Right forelimb (tissue), 1 donor: Measurements from ENCODE around the gene AIF1L.
"Not testable (repeated sequence)": the region's sequence is repeated elsewhere in the genome, so short reads cannot be mapped to it uniquely, and the experiment has no call there.

Experiments used
- DNase-seq: peaks from one replicate; pipeline ENCODE4 v3.0.0-alpha.2; 2018

Gene AIF1L

DNA sequence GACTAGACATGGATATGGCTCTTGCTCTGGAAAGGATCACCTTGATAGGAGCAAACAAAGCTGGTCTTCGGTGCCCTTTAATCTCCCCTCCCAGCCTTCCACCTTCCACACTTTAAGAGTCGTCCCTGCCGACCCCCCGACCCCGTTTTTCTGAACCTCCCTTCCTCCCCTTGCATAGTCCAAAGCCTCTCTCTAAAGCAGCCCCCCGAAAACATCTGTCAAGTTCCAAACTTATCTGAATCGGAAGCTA is 28.6 kb downstream of the AIF1L start:
- DNase-seq = no peak

DNA sequence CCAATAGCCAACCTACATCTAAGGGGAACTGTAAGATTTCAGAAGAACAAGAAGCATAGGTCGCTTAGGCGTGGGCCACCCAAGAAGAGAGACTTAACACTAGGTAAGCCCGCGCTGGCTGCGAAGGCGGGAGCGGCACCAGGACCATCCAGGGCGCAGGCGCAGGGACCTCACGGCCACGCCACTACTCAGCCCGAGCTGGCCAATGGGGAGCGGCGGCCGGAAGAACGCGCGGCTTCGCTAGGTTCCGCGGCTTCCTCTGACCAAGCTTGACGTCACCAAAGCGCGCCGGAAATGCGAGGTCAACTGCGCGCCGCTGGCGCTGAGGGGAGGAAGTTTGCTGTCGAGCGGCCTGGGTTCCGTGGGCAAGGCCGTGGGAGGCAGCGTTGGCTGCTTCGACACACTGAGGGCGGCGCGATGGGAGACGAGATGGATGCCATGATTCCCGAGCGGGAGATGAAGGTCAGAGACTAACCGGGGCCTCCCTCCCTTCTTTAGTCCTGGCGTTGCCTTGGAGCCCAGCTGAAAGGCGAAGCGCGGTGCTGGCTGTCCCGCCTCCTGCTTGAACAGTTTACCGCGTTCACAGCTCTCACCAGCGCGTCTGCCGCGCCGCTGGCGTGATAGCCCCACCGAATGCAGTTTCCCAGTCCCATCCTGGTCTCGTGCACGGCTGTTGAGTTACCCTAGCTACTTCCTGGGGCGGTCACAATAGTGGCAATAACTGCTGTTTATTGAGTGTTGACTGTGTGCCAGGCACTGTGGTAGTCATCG is 29.1 kb downstream of the AIF1L start, which contains the start of gene NUP214:
Gene NUP214, plus strand, starts transcription at position 299 of the 771 bp plus-strand sequence. Its CDS starts 119 bp downstream, at position 418.
- peak; percentile 100 for DNase-seq

DNA sequence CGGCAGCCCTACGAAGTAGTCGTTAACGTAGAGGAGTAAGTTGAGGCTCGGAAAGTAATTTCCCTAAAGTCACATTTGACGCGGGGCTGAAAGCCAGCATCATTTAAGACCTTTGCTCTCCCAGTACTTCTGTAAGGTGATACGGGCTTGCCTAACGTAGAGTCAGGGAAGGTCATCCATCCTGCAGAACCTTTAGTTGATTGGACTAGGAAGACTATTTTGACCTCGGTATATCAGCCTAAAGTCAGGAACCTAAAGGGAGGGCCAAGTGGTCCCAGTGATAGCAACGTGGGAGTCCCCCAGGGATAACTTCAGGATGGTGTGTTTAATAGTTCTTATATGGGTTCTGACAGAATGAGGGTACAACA is 29.7 kb downstream of the AIF1L start:
- DNase-seq = no peak

DNA sequence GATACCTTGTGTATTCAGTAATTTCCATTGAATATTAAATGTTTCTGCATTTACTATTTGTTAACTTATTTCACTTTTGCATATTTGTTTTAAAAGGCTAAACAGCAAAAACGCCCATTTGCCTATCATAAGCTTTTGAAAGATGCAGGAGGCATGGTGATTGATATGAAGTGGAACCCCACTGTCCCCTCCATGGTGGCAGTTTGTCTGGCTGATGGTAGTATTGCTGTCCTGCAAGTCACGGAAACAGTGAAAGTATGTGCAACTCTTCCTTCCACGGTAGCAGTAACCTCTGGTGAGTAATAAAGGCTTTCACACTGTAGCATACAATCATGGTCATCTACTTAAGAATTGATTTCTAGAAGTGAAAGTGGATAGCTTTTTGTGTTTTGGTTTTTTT is 32.9 kb downstream of the AIF1L start:
- DNase-seq = no peak

DNA sequence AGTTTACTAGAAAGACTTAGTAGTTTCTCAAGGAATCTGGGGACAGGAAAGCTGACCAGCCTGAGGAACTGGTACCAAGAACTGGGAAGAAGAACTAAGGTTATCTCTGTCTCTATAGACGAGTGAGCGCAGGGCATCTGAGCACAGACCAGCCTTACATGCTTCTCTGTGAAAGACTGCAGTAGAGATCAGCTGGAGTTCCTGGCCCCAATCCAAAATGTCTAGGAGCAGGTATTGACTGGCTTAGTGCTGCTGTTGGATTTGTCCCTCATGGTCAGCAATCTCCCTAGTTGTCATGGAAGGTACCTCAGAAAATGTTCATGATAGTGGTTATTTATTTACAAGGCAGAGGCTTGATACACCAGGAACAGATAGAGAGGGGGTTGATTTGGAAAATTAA is 42.3 kb downstream of the AIF1L start:
- DNase-seq = no peak

- no peak for DNase-seq
Measured at GRCh38 chr9:131140112-131140511, 43.8 kb downstream of the AIF1L start.

DNA sequence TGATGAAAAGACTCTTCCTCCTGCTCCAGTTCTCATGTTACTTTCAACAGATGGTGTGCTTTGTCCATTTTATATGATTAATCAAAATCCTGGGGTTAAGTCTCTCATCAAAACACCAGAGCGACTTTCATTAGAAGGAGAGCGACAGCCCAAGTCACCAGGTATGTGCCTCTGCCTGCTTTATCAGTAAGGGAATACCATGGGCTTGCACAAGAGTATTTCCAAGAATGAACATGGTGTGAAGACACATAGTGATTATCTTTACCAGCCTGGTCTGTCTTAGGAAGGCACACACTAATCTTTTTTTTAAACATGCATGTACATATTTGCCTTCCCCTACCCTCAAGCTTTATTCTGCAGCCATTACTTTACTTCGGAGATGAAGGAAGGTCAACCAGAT is 44.2 kb downstream of the AIF1L start:
- no peak for DNase-seq

DNA sequence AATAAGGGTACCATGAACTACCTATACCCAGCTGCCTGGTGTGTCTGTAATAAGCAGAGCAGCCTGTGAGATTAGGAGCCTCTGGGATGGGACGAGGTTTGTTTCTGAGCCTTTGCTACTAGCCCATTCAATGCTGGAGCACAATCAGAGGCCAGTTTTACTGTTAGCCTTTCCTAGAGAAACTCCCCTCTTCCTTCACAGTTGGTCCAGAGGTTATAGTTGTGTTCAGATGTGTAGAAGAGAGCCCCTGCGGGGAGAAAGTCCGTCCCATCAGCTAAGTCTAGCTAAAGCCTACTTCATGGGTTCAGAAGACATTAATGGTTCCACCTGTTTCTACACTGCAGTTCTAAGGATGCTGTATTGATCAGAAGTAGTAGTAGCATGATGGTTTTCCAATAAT is 45.8 kb downstream of the AIF1L start:
- no peak for DNase-seq

GRCh38 chr9:131144201-131144600 is 47.9 kb downstream of the AIF1L start:
- DNase-seq = no peak

- no peak for DNase-seq
Measured at GRCh38 chr9:131145245-131145644, 48.9 kb downstream of the AIF1L start.

DNA sequence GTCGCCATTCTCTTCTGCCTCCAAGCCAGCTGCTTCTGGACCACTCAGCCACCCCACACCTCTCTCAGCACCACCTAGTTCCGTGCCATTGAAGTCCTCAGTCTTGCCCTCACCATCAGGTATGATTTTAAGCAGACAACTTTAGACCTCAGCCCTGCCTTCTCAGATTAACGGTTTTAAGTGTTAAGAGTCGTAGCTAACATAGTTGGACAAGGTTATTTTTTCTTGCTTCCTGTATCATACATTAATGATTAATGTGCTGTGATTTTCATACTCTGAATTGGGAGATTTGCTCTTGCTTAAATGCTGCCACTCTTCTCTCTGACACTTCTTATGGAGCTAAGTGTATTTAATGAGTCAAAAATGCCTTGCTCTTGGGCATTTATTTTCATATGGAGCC is 49.9 kb downstream of the AIF1L start:
- DNase-seq = no peak

- no peak for DNase-seq
Measured at GRCh38 chr9:131148276-131148675, 51.9 kb downstream of the AIF1L start.

- no peak for DNase-seq
Measured at GRCh38 chr9:131148966-131149687, 52.8 kb downstream of the AIF1L start.

GRCh38 chr9:131149688-131150053 is 53.3 kb downstream of the AIF1L start:
- no peak for DNase-seq

GRCh38 chr9:131153595-131153994 is 57.3 kb downstream of the AIF1L start:
- no peak for DNase-seq

DNA sequence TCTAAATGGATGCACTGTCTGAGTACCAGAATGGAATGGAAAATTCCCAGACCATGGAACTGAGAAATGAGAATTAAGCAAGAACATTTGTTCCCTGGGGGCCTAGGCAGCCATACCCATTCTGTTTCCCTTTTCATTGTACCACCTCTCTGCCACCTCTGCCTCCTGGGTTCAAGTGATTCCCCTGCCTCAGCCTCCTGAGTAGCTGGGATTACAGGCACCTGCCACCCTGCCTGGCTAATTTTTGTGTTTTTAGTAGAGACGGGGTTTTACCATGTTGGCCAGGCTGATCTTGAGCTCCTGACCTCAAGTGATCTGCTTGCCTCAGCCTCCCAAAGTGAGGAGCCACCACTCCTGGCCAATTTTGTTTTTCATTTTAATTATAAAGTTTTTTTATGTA is 62.3 kb downstream of the AIF1L start:
- DNase-seq = not testable (repeated sequence)

DNA sequence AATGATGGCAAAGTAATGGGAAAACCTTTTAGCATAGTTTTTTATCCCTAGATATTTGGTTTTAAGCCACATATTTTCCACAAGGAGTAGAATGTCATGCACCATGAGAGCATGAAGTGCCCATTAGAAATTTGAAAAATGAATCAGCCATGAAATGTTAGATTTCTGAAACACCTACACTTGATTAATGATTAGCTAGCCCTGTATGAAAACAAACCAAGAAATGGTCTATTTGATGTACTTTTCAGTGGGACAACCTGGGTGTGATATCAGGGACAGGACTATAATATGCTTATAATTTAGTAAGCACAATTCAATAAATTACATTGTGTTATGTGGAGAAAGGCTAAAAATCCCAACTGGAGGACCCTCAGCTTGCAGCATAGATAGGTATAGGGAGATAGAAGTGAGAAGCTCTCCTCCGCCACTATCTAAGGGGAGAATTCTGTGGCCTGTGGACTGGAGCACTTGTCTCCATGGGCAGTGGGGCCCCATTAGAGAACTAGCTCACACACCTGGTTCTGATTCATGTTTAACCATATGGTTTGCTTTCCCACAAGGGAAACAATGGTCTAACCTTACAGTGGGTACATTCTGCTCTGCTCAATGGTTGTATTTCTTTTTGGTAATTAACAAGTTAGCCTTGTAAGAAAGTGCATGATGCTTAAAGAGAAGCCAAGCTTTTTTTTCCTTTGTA is 64.2 kb downstream of the AIF1L start:
- DNase-seq = no peak

GRCh38 chr9:131161585-131161984 is 65.3 kb downstream of the AIF1L start:
- DNase-seq = no peak

DNA sequence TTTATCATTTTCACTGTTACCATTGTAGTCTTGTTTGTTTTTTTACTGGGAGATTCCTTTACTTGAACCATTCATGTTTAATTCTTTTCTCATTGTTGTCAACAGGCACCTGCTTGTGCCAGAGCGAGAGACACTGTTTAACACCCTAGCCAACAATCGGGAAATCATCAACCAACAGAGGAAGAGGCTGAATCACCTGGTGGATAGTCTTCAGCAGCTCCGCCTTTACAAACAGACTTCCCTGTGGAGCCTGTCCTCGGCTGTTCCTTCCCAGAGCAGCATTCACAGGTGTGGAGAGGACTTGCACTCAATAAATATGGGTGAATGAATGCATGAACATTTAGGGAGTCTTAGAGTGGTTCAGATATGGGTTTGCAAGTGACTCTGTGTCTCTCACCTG is 66.6 kb downstream of the AIF1L start:
- no peak for DNase-seq

DNA sequence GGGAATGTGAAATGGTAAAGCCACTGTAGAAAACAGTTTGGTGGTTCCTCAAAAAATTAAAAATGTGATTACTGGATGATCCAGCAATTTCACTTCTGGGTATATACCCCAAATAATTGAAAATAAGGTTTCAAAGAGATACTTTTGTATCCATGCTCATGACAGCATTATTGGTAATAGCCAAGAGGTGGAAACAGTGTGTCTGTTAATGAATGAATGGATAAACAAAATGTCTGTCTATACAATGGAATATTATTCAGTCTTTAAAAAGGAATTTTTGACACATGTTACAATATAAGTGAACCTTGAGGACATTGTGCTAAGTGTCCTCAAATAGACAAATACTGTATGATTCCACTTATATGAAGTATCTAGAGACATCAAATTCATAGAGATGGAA is 69.2 kb downstream of the AIF1L start:
- DNase-seq = no peak

GRCh38 chr9:131167146-131167692 is 70.9 kb downstream of the AIF1L start:
- no peak for DNase-seq

DNA sequence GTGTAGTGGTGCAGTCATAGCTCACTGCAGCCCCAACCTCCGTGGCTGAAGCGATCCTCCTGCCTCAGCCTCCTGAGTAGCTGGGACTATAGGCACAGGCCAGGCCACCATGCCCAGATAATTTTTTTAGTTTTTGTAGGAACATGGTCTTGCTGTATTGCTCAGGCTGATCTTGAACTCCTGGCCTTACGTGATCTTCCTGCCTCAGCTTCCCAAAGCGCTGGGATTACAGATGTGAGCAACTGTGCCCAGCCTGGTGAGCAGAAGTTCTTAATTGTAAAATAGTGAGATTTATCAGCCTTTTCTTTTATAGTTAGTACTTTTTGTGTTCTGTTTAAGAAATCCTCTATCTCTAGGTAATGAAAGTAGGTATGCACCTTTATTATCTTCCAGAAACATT is 71.6 kb downstream of the AIF1L start:
- no peak for DNase-seq

- DNase-seq = no peak
Measured at GRCh38 chr9:131169563-131170240, 73.4 kb downstream of the AIF1L start.
